CD4-positive, alpha-beta T cell (primary cell): Measurements from ENCODE around the gene SIL1. TPM values are rescaled to one million over a fixed set of nuclear protein-coding genes. Genes with fewer than 3 reads are reported as not detected.

ENCODE experiments used
- ATAC-seq: fragments of 200-7000 bp; cut with Tn5 transposase; one replicate; pipeline ENCODE4 v1.10.0; 2022; ENCODE audit warnings: mild to moderate bottlenecking; ENCODE audit not compliant: poor library complexity
- CTCF ChIA-PET: fragments of 350-600 bp; sonication (Branson Sonifier 250); formaldehyde crosslinking; loops from one replicate; lab custom pipeline; 2021; ENCODE audit warnings: antibody characterized with exemption, inconsistent platforms; lab: Charles Lee
- POLR2A ChIA-PET: fragments of 350-600 bp; sonication (Branson Sonifier 250); formaldehyde crosslinking; loops from one replicate; lab custom pipeline; 2021; ENCODE audit warnings: antibody characterized with exemption, inconsistent platforms; lab: Charles Lee
- DNase-seq, 14 experiments: peaks; one replicate each; pipeline ENCODE4 v3.0.0-alpha.2; 2013 to 2020; ENCODE audit warnings: mixed read lengths in 2 of 14
- H3K27ac ChIP-seq, 2 donors: one replicate each; pipeline versions ENCODE4 v1.5.1 to v1.7.0; 2013; ENCODE audit warnings: low read length in 2 of 2, low read depth in 1 of 2, mild to moderate bottlenecking in 1 of 2
- H3K27me3 ChIP-seq, 2 experiments: 1 replicate in 1 of 2; 2 replicates in 1 of 2; pipeline versions ENCODE4 v1.6.1 to v1.7.0; 2013; ENCODE audit warnings: low read length in 2 of 2, control low read depth in 1 of 2, mild to moderate bottlenecking in 1 of 2, moderate library complexity in 1 of 2; ENCODE audit not compliant: insufficient read depth in 2 of 2, control insufficient read depth in 1 of 2
- H3K36me3 ChIP-seq: one replicate; pipeline ENCODE4 v1.6.1; 2013; ENCODE audit warnings: low read length, control low read depth; ENCODE audit not compliant: insufficient read depth
- H3K4me1 ChIP-seq: one replicate; pipeline ENCODE4 v1.6.1; 2013; ENCODE audit warnings: low read length, control low read depth; ENCODE audit not compliant: insufficient read depth
- H3K4me3 ChIP-seq: one replicate; pipeline ENCODE4 v1.5.1; 2013; ENCODE audit warnings: mild to moderate bottlenecking, low read length, moderate library complexity
- H3K9me3 ChIP-seq, 2 experiments: 1 replicate in 1 of 2; 2 replicates in 1 of 2; pipeline versions ENCODE4 v1.6.1 to v1.7.0; 2013; ENCODE audit warnings: low read length in 2 of 2, mild to moderate bottlenecking in 2 of 2, control low read depth in 1 of 2, moderate library complexity in 1 of 2; ENCODE audit not compliant: control insufficient read depth in 1 of 2, insufficient read depth in 1 of 2
- H3K27ac Mint-ChIP-seq: one replicate; pipeline ENCODE4 v1.8.0; 2020; ENCODE audit warnings: mixed read lengths
- H3K27me3 Mint-ChIP-seq: one replicate; pipeline ENCODE4 v1.8.0; 2021; ENCODE audit warnings: mixed read lengths
- H3K36me3 Mint-ChIP-seq: one replicate; pipeline ENCODE4 v1.8.0; 2021; ENCODE audit warnings: low read depth, mixed read lengths
- H3K4me1 Mint-ChIP-seq: one replicate; pipeline ENCODE4 v1.8.0; 2021; ENCODE audit warnings: low read depth, mixed read lengths
- H3K4me3 Mint-ChIP-seq: one replicate; pipeline ENCODE4 v1.8.0; 2020; ENCODE audit warnings: mild to moderate bottlenecking, mixed read lengths
- H3K9me3 Mint-ChIP-seq: one replicate; pipeline ENCODE4 v1.8.0; 2020; ENCODE audit warnings: mixed read lengths
- CTCF ChIP-seq: fragments of 200-600 bp; IDR thresholded peaks from one replicate; pipeline ENCODE4 v1.8.0; 2022; ENCODE audit warnings: antibody characterized with exemption, mild to moderate bottlenecking
- intact Hi-C, 2 experiments: fragments of 100-400 bp; cut with DNase I in 1 of 2; cut with micrococcal nuclease in 1 of 2; formaldehyde crosslinking; loops; one replicate each; pipeline versions ENCODE4 v1.15.1 to v1.9.0; 2023 to 2025; cut with DNase I, micrococcal nuclease
- total RNA-seq, 174 experiments: library from RNA in 2 of 174; stranded (reverse) in 2 of 174; gene quantifications; one replicate each; pipeline ENCODE4 v1.2.3 and lab custom pipeline; 2021 to 2026

SIL1 gene
- total RNA-seq, 2 experiments from 2014 or later = 5.6 to 9.2 TPM

DNA sequence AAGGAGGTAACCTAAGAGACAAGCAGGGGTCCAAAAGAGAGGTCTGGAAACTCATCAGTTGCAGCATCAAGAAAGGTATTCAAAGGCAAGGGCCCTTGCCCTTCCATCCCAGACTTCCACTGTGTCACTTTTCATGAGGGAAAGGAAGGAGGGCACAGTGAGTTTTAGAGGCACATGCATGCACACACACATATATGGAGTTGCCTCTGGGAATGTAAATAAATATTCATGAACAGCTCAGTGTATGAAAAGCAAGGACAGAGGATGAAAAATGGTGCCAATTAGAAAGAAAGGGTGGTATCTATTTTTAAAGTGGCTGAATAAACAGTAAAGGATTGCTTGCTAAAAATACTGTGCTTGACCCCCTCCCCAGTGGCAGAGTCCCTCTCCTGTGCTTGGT lies 217.7 kb downstream of the SIL1 start:
- H3K4me3 Mint-ChIP-seq = peak overlapping the region; percentile 31
- Histone ChIP-seq H3K36me3 (no peaks in the 10 kb centered on the region), H3K4me1 (peaks cover 31% of the 10 kb centered on the region), H3K27ac (no peak overlapping the region), H3K4me3 (no peak overlapping the region), H3K9me3 (no peaks in the 10 kb centered on the region), H3K27me3 (no peaks in the 10 kb centered on the region)
- H3K27me3 Mint-ChIP-seq = no peaks in the 10 kb centered on the region
- DNase-seq (no peak), ATAC-seq (no peak)
- H3K36me3 Mint-ChIP-seq = no peaks in the 10 kb centered on the region
- peaks cover 39% of the 10 kb centered on the region for H3K4me1 Mint-ChIP-seq
- no peak overlapping the region for H3K27ac Mint-ChIP-seq
- H3K9me3 Mint-ChIP-seq = no peaks in the 10 kb centered on the region
- CTCF ChIA-PET = no interaction called here
- POLR2A ChIA-PET = no interaction called here
- no peak for TF ChIP-seq CTCF
- intact Hi-C loops = no loop called here

DNA sequence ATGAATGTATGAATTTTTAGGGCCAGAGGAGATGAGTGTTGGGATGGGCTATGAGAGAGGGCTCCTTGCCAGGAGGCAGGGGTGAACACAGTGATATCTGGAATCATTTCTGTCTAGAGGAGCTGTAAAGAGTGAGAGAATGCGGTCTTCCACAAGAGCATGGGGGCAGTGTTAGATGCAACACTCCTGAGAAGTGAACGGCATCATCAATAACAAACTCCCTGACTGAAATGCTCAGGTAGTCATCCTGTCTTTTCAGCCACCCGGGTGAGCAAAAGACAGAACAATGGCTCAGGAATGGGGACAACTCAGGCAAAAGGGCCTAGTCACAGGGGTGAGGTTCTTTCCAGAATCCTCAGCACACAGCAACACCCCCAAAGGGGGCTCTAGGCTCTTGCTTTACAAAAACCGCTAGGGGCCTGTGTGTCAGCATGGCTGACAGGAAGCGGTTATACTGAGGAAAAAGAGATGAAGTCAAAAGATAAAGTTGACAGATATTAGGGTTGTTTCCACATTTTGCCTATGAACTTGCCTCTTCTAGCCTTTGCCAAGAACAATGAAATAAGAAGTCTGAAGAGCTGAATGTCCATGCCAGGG lies 218.4 kb downstream of the SIL1 start:
- Mint-ChIP-seq H3K36me3 (no peaks in the 10 kb centered on the region), H3K4me1 (peaks cover 39% of the 10 kb centered on the region), H3K27me3 (no peaks in the 10 kb centered on the region), H3K27ac (no peak overlapping the region), H3K9me3 (no peaks in the 10 kb centered on the region), H3K4me3 (peak overlapping the region; percentile 31)
- Histone ChIP-seq H3K36me3 (no peaks in the 10 kb centered on the region), H3K4me3 (no peak overlapping the region), H3K9me3 (no peaks in the 10 kb centered on the region), H3K27me3 (no peaks in the 10 kb centered on the region), H3K4me1 (peaks cover 31% of the 10 kb centered on the region), H3K27ac (no peak overlapping the region)
- intact Hi-C loops = no loop called here
- no peak for TF ChIP-seq CTCF
- POLR2A ChIA-PET = no interaction called here
- DNase-seq (peak in 5 of 14 experiments; percentile 8 to 57 (median 18)), ATAC-seq (peak; percentile 63)
- CTCF ChIA-PET = no interaction called here

GRCh38 chr5:138978581-138978980 lies 219.6 kb downstream of the SIL1 start:
- intact Hi-C loops = no loop called here
- H3K9me3 Mint-ChIP-seq = no peaks in the 10 kb centered on the region
- H3K27me3 ChIP-seq = no peaks in the 10 kb centered on the region
- H3K4me3 ChIP-seq = no peak overlapping the region
- ATAC-seq (no peak), DNase-seq (no peak)
- no peaks in the 10 kb centered on the region for H3K36me3 ChIP-seq
- no peak overlapping the region for H3K27ac Mint-ChIP-seq
- H3K4me1 Mint-ChIP-seq = peaks cover 34% of the 10 kb centered on the region
- ChIA-PET CTCF (no interaction called here), POLR2A (no interaction called here)
- no peak for TF ChIP-seq CTCF
- no peaks in the 10 kb centered on the region for H3K9me3 ChIP-seq
- H3K27me3 Mint-ChIP-seq = no peaks in the 10 kb centered on the region
- no peak overlapping the region for H3K27ac ChIP-seq
- H3K4me3 Mint-ChIP-seq = no peak overlapping the region
- H3K4me1 ChIP-seq = peaks cover 31% of the 10 kb centered on the region
- H3K36me3 Mint-ChIP-seq = no peaks in the 10 kb centered on the region
